Kidney epithelial cell (primary cell): ENCODE data around the gene SRRM4. TPM values are rescaled to one million over a fixed set of nuclear protein-coding genes. Genes with fewer than 3 reads are reported as not detected.

ENCODE experiments used
- DNase-seq: peaks from one replicate; pipeline ENCODE4 v3.0.0-alpha.2; 2010; ENCODE audit warnings: low read depth
- H3K27me3 ChIP-seq: 2 replicates; pipeline ENCODE4 v1.6.0; 2011; ENCODE audit warnings: low read length; ENCODE audit not compliant: control insufficient read depth, insufficient read depth
- H3K36me3 ChIP-seq: 2 replicates; pipeline ENCODE4 v1.5.1; 2011; ENCODE audit warnings: low read length; ENCODE audit not compliant: control insufficient read depth, insufficient read depth
- H3K4me3 ChIP-seq: 2 replicates; pipeline ENCODE4 v1.5.1; 2011; ENCODE audit warnings: low read depth, mild to moderate bottlenecking, control low read depth, low read length
- CTCF ChIP-seq: IDR thresholded peaks from 2 replicates; pipeline ENCODE4 v1.5.1; 2011; ENCODE audit warnings: mild to moderate bottlenecking, moderate library complexity, low read length, control low read depth, inconsistent platforms; ENCODE audit not compliant: insufficient read depth, poor library complexity, severe bottlenecking
- total RNA-seq: library from RNA; depleted of rRNA; stranded (reverse); fragments of >200 nt; gene quantifications from 2 replicates; pipeline ENCODE4 v1.2.3, GENCODE V29; 2015

Gene SRRM4
- total RNA-seq, 1 donor from 2014 or later, result 0.42 TPM

- Histone ChIP-seq H3K27me3 (peaks cover 2% of the 10 kb centered on the region), H3K36me3 (no peaks in the 10 kb centered on the region), H3K4me3 (no peak overlapping the region)
- DNase-seq, result no peak
- no peak for TF ChIP-seq CTCF
Observed at GRCh38 chr12:119159844-119160243, 178.5 kb downstream of the SRRM4 start.

DNA sequence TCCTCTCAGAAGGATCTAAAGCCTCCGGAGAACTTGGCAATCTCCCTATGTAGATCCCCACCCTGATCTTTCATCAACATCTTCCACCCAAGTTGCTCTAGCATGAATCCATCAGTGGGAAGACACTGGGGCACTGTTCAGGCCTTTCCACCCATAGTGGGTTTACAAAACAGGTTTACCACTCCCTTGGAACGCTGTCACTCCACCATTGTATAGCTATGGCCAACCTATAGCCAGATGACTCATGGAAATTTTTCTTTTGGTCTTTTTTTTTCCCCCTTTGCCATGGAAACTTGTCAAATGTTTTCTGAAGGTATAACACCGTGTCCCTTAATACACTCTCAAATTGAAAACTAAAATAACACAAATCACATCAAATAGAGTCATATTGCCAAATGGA, 186.6 kb downstream of the SRRM4 start:
- TF ChIP-seq CTCF, result no peak
- peaks cover 8% of the 10 kb centered on the region for H3K27me3 ChIP-seq
- H3K36me3 ChIP-seq, result no peaks in the 10 kb centered on the region
- no peak overlapping the region for H3K4me3 ChIP-seq
- no peak for DNase-seq

DNA sequence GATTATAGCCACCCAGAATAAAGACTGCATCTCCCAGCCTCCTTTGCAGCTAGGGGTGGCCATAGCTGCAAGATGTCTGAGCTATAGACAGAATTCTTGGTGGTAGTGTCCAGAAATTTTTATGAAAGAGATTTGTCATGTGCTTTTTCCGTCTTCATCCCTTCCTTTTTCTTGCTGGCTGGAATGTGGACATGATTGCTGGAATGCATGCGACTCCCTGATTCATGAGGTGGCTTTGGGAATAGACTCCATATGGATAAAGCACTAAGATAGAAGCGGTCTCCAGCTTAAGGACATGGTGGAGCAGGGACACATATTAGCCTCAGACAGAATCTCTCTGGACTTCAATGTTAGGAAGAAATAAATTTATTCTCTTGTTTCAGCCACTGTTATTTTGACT, 187.4 kb downstream of the SRRM4 start:
- Histone ChIP-seq H3K4me3 (no peak overlapping the region), H3K27me3 (peaks cover 10% of the 10 kb centered on the region), H3K36me3 (no peaks in the 10 kb centered on the region)
- DNase-seq, result no peak
- TF ChIP-seq CTCF, result no peak

DNA sequence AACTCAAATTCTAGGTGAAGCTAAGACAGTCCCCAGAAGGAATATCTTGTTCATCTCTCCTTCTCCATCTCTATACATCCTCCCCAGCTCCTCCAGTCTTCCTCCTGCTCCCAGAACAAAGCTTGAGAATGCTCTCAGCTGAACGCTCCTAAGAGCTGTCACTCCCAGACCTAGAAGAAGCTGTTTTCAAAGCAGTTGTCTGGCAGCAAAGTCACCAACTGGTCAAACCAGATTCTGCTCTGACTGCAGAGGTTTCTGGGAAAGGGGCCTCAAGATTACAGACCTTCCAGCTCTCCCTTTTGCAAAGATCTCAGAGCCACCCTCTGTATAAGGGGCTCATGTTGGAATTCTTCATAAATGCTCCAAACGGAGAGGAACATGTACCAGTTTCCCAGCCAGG, 187.8 kb downstream of the SRRM4 start:
- no peak overlapping the region for H3K4me3 ChIP-seq
- no peak for DNase-seq
- H3K27me3 ChIP-seq, result peaks cover 10% of the 10 kb centered on the region
- H3K36me3 ChIP-seq, result no peaks in the 10 kb centered on the region
- TF ChIP-seq CTCF, result no peak

GRCh38 chr12:119171291-119171690, 189.9 kb downstream of the SRRM4 start:
- H3K4me3 ChIP-seq, result no peak overlapping the region
- H3K27me3 ChIP-seq, result peaks cover 10% of the 10 kb centered on the region
- TF ChIP-seq CTCF, result no peak
- no peaks in the 10 kb centered on the region for H3K36me3 ChIP-seq
- no peak for DNase-seq

- no peak for DNase-seq
- H3K36me3 ChIP-seq, result no peaks in the 10 kb centered on the region
- TF ChIP-seq CTCF, result no peak
- no peak overlapping the region for H3K4me3 ChIP-seq
- H3K27me3 ChIP-seq, result peaks cover 8% of the 10 kb centered on the region
Observed at GRCh38 chr12:119171691-119172425, 190.5 kb downstream of the SRRM4 start.
